Measurements from ENCODE around the gene ZNRD2.

GRCh38 chr11:65598258-65598699 lies 28.0 kb downstream of the ZNRD2 start:
- TF ChIP-seq EZH2phosphoT487 (conservative IDR thresholded peaks at IDR 0.05; ENCODE audit: low read length) (no peak), CTCF (IDR thresholded peaks at IDR 0.05; ENCODE audit: insufficient read depth, low read length, poor library complexity, severe bottlenecking) (no peak)
